T-helper 22 cell (primary cell): Measurements from ENCODE around the gene TMEM225B.
"Not testable (repeated sequence)": the region's sequence is repeated elsewhere in the genome, so short reads cannot be mapped to it uniquely, and the experiment has no call there.

Experiments
- DNase-seq: peaks from one replicate; pipeline ENCODE4 v3.0.0-alpha.2; 2020; ENCODE audit warnings: low read depth

The TMEM225B gene

DNA sequence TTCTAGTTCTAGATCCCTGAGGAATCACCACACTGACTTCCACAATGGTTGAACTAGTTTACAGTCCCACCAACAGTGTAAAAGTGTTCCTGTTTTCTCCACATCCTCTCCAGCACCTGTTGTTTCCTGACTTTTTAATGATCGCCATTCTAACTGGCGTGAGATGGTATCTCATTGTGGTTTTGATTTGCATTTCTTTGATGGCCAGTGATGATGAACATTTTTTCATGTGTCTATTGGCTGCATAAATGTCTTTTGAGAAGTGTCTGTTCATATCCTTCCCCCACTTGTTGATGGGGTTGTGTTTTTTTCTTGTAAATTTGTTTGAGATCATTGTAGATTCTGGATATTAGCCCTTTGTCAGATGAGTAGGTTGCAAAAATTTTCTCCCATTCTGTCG is 56.6 kb downstream of the TMEM225B start:
- DNase-seq = not testable (repeated sequence)

DNA sequence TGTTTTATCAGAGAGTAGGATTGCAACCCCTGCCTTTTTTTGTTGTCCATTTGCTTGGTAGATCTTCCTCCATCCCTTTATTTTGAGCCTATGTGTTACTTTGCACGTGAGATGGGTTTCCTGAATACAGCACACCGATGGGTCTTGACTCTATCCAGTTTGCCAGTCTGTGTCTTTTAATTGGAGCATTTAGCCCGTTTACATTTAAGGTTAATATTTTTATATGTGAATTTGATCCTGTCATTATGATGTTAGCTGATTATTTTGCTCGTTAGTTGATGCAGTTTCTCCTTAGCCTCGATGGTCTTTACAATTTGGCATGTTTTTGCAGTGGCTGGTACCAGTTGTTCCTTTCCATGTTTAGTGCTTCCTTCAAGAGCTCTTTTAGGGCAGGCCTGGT is 59.8 kb downstream of the TMEM225B start:
- not testable (repeated sequence) for DNase-seq
